T-helper 17 cell (primary cell): ENCODE results near the gene CTSE. TPM values are rescaled to one million over a fixed set of nuclear protein-coding genes. Genes with fewer than 3 reads are reported as not detected.
"Not testable (repeated sequence)": the region's sequence is repeated elsewhere in the genome, so short reads cannot be mapped to it uniquely, and the experiment has no call there.

Experiments used
- ATAC-seq: fragments of 150-1000 bp; cut with Tn5 transposase; 2 replicates; pipeline ENCODE4 v1.10.0; 2021; ENCODE audit warnings: mild to moderate bottlenecking, moderate library complexity
- DNase-seq, 3 donors: peaks; one replicate each; pipeline versions ENCODE4 v3.0.0 to v3.0.0-alpha.2; 2020 to 2021
- H3K9me3 ChIP-seq: one replicate; pipeline ENCODE4 v1.7.0; 2013; ENCODE audit warnings: low read length, mild to moderate bottlenecking; ENCODE audit not compliant: control insufficient read depth, poor library complexity, severe bottlenecking
- H3K27ac Mint-ChIP-seq: one replicate; pipeline ENCODE4 v1.8.0; 2022; ENCODE audit warnings: mild to moderate bottlenecking, moderate library complexity, mixed read lengths
- H3K27me3 Mint-ChIP-seq: one replicate; pipeline ENCODE4 v1.8.0; 2022; ENCODE audit warnings: mixed read lengths
- H3K36me3 Mint-ChIP-seq: one replicate; pipeline ENCODE4 v1.8.0; 2022; ENCODE audit warnings: low read depth, mixed read lengths
- H3K4me1 Mint-ChIP-seq: one replicate; pipeline ENCODE4 v1.8.0; 2022; ENCODE audit warnings: mild to moderate bottlenecking, mixed read lengths
- H3K4me3 Mint-ChIP-seq: one replicate; pipeline ENCODE4 v1.8.0; 2022; ENCODE audit warnings: mild to moderate bottlenecking, moderate library complexity, mixed read lengths
- total RNA-seq, 4 donors: library from RNA in 2 of 4; stranded (reverse) in 2 of 4; gene quantifications; one replicate each; pipeline ENCODE4 v1.2.3 and lab custom pipeline; 2022 to 2026

Gene CTSE
- total RNA-seq, 2 donors from 2014 or later, result not detected

DNA sequence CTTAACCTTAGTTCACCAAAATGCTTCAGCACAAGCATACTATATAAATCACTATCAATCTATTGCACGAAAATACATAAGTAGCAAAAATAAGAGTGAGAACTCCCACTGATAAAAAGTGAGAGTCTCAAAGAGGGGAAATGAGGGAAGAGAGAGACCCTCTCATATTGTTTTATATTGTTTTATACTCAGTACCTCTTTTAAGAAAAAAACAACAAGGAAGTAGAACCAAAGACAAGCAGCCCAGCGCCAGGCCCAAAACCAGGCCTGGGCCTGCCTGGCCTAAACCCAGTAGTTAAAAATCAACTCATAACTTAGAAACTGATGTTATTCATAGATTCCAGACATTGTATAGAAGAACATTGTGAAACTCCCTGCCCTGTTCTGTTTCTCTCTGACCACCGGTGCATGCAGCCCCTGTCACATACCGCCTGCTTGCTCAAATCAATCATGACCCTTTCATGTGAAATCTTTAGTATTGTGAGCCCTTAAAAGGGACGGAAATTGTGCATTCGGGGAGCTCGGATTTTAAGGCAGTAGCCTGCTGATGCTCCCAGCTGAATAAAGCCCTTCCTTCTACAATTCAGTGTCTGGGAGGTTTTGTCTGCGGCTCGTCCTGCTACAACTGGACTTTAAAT, 34.7 kb upstream of the CTSE start:
- H3K36me3 Mint-ChIP-seq, ATAC-seq, H3K4me3 Mint-ChIP-seq, H3K27ac Mint-ChIP-seq, DNase-seq, H3K27me3 Mint-ChIP-seq, H3K9me3 ChIP-seq, H3K4me1 Mint-ChIP-seq: not testable (repeated sequence)

DNA sequence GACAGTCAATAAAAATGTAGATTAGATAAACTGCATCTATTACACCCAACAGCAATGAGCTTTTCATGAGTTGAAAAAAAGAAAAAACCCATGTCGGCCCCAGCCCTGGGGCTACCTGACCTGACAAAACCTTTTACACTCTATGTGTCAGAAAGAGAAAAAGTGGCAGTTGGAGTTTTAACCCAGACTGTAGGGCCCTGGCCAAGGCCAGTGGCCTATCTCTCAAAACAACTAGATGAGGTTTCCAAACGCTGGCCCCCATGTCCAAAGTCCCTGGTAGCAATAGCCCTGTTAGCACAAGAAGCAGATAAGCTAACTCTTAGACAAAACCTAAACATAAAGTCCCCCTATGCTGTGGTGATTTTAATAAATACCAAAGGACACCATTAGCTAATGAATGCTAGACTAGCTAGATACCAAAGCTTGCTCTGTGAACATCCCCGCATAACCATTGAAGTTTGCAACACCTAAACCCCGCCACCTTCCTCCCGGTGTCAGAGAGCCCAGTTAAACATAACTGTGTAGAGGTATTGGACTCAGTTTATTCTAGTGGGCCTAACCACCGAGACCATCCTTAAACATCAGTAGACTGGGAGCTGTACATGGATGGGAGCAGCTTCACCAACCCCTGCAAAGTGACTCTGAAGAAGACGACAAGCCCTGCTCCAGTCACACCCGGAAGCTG, 32.1 kb upstream of the CTSE start:
- H3K27me3 Mint-ChIP-seq, H3K4me3 Mint-ChIP-seq, H3K36me3 Mint-ChIP-seq, ATAC-seq, H3K27ac Mint-ChIP-seq, H3K9me3 ChIP-seq, DNase-seq: not testable (repeated sequence)
- H3K4me1 Mint-ChIP-seq, result peaks cover 15% of the 10 kb centered on the region

DNA sequence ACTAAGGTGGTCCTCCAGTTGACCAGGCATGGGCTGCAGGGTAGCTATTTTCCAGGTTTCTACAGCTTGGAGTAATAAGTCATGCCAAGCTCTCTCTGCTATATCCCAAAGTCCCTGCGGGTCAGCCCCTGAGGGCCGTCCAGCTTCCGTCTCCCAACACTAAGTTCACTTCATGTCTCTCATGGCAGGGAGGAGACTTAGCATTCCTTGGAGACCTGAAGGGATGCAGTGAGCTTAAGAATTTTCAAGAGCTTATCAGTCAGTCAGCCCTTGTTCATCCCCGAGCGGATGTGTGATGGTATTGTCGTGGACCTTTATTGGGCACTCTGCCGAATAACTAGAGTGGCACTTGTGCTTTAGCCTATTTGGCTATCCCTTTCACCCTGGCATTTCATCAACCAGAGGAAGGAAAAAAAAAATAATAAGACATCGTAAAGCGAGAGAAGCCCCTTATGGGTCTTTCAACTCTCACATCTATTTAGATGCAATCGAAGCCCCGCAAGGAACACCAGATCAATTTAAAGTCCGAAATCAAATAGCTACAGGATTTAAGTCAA, 31.5 kb upstream of the CTSE start:
- DNase-seq, ATAC-seq, H3K27me3 Mint-ChIP-seq, H3K36me3 Mint-ChIP-seq, H3K4me3 Mint-ChIP-seq, H3K27ac Mint-ChIP-seq, H3K9me3 ChIP-seq: not testable (repeated sequence)
- peaks cover 17% of the 10 kb centered on the region for H3K4me1 Mint-ChIP-seq

DNA sequence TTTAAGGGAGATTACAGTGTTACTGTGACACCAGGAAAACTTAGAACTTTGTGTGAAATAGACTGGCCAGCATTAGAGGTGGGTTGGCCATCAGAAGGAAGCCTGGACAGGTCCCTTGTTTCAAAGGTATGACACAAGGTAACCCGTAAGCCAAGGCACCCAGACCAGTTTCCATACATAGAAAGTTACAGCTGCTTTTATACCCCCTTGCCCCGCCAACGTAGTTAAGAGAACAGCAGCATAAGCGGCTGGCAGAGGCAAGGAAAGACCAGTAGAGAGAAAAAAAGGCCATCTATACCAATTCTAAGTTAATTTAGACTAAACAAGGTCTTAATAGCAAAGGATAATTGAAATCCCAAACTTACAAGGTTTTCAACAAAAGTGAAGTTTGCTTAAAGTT, 29.9 kb upstream of the CTSE start:
- not testable (repeated sequence) for DNase-seq, H3K4me3 Mint-ChIP-seq, ATAC-seq, H3K27me3 Mint-ChIP-seq, H3K36me3 Mint-ChIP-seq, H3K9me3 ChIP-seq
- Mint-ChIP-seq H3K4me1 (peaks cover 13% of the 10 kb centered on the region), H3K27ac (peak overlapping the region; percentile 79)

DNA sequence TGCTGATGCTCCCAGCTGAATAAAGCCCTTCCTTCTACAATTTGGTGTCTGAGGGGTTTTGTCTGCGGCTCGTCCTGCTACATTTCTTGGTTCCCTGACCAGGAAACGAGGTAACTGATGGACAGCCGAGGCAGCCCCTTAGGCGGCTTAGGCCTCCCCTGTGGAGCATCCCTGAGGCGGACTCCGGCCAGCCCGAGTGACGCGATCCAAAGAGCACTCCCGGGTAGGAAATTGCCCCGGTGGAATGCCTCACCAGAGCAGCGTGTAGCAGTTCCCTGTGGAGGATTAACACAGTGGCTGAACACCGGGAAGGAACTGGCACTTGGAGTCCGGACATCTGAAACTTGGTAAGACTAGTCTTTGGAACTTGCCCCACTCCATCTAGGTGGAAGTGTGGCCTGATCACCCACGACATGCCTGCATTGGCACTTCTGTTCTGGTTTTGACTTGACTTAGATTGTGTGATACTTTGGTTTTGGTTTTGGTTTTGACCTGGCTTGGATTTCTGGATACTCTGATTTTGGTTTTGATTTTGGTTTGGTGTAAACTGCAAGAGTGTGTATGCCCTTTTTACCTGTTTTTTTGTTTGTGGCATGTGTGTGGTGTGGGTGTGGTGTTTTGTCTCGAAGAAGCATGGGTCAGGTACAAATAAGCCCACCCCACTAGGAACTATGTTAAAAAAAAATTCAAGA, 29.4 kb upstream of the CTSE start, which contains the start of gene RHEX:
RHEX (plus strand) TSS at position 255 of the 692 bp plus-strand sequence. CDS start 44,656 bp downstream, outside the sequence.
- ATAC-seq, DNase-seq, H3K27me3 Mint-ChIP-seq, H3K9me3 ChIP-seq, H3K36me3 Mint-ChIP-seq: not testable (repeated sequence)
- Mint-ChIP-seq H3K4me1 (peaks cover 13% of the 10 kb centered on the region), H3K27ac (peak within 1 kb of the TSS; percentile 79), H3K4me3 (peak within 1 kb of the TSS; percentile 45)

DNA sequence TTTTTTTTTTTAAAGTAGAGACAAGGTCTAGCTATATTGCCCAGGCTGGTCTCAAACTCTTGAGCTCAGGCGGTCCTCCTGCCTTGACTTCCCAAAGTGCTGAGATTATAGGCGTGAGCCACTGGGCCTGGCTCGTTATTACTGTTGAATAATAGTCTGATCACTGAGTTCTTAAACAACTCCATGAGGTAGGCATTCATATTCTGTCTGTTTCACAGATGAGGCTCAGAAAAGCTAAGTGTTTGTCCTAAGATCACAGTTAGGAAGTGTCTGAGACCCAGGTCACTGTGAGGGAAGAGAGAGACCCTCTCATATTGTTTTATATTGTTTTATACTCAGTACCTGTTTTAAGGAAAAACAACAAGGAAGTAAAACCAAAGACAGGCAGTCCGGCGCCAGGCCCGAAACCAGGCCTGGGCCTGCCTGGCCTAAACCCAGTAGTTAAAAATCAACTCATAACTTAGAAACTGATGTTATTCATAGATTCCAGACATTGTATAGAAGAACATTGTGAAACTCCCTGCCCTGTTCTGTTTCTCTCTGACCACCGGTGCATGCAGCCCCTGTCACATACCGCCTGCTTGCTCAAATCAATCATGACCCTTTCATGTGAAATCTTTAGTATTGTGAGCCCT, 28.7 kb upstream of the CTSE start:
- Mint-ChIP-seq H3K4me3 (peak overlapping the region; percentile 45), H3K4me1 (peaks cover 13% of the 10 kb centered on the region), H3K27ac (peak overlapping the region; percentile 79)
- not testable (repeated sequence) for ATAC-seq, H3K27me3 Mint-ChIP-seq, H3K9me3 ChIP-seq, H3K36me3 Mint-ChIP-seq, DNase-seq

DNA sequence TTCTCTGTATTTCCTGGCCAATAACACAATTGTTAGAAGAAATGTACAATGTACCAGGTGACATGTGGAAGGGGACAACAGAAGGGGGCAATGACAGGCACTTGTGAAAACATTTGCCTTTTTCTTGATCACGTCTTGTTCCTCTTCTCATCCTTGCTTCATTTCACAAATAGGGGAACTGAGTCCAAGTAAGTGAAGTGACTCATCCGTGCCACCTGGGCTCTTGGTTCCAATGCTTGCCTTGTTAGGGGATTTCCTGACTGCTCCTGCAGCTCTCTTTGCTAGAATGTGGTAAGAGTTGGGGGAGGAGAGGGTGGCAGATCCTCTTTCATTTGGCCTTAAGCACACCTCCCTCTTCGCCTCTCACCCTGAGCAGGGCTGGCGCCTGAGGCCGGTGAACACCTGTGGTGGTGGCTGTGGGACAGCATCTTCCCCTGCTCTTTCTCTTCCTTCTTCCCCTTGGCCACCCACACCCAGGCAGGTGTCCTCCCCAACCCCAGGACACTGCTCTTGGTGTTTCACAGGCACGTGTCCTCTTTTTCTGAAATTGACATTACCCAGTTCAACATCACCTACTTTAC, 27.1 kb upstream of the CTSE start:
- Mint-ChIP-seq H3K36me3 (peaks cover 2% of the 10 kb centered on the region), H3K27me3 (peaks cover 4% of the 10 kb centered on the region), H3K4me3 (peak overlapping the region; percentile 82), H3K27ac (peak overlapping the region; percentile 93), H3K4me1 (peaks cover 13% of the 10 kb centered on the region)
- DNase-seq (peak in 2 of 3 donors; percentile 17 to 33), ATAC-seq (peak; percentile 96)
- no peaks in the 10 kb centered on the region for H3K9me3 ChIP-seq

DNA sequence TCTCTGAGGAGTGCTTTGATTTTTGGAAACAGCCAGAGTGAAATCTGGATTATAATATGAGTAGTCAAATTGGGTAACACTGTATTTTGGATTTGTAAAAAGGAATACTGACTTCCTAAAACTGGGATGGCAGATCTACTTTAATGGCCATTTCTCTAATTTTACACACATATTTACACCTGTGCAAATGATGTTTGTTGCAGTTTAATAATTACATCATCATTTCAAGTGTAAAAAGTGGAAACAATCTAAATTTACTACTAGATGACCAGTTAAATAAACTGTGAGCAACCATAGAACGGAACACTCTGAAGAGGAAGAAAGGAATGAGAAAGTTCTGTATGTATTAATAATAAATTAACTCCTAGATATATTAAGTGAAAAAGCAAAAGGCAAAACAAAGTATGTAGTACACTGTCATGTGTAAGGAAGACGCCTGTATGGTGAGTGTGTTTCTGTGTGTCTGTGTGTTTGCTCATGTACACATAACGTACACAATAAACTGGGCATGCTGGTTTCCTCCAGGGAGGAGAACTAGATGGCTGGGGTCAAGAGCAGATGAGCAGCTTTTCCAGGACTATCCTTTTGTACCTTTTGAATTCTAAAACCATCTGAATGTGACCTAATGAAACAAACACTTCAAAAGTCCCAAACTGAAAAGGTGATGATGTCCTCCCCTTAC, 26.4 kb upstream of the CTSE start:
- Mint-ChIP-seq H3K4me3 (no peak overlapping the region), H3K27ac (peak overlapping the region; percentile 93)

DNA sequence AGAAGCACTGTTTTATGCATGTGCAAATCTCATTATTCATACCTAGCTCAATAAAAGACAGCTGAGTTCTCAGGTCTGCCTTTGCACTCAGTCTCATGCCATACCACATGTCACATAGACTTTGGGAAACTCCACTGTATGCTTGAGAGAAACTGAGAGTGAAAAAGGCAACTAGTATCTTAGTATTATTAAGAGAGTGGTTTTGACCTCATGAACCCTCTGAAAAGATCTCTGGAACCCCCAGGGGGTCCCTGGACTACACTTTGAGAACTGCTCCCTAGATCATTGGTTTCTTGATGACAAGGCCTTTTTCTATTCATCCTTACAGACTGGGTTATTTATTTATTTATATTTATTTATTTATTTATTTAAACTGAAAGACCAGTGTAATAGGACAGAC, 25.6 kb upstream of the CTSE start:
- ATAC-seq, result no peak
- no peak overlapping the region for H3K27ac Mint-ChIP-seq

More for the DNA sequence above, 26.4 kb upstream of the CTSE start:
- ATAC-seq (no peak), DNase-seq (no peak)
- Mint-ChIP-seq H3K4me1 (peaks cover 13% of the 10 kb centered on the region), H3K27me3 (peaks cover 4% of the 10 kb centered on the region), H3K36me3 (peaks cover 2% of the 10 kb centered on the region)
- no peaks in the 10 kb centered on the region for H3K9me3 ChIP-seq

DNA sequence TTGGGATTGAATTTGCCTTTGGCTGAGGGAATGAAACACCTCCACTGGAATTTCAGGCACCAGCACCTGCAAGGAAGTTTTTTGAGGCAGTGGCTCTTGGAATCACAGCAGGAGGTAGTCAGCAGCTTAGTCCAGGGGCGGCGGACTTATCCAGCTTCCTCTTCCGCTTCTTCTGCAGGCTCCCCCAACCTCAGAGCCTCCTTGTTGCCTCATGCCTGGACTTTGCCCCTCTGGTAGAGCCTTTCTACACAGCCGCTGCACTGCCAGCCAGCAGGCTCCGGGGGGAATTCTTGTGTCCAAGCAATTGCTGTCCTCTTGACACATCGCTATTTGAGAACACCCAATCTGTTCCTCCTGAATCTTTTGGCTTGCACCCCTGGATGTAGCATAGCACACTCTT, 24.9 kb upstream of the CTSE start:
- no peak for ATAC-seq
- Mint-ChIP-seq H3K4me3 (no peak overlapping the region), H3K4me1 (peaks cover 13% of the 10 kb centered on the region), H3K27me3 (peaks cover 4% of the 10 kb centered on the region), H3K36me3 (peaks cover 2% of the 10 kb centered on the region), H3K27ac (peak overlapping the region; percentile 51)
- no peak for DNase-seq
- H3K9me3 ChIP-seq, result no peaks in the 10 kb centered on the region

More for the DNA sequence above, 25.6 kb upstream of the CTSE start:
- H3K9me3 ChIP-seq, result no peaks in the 10 kb centered on the region
- Mint-ChIP-seq H3K27me3 (peaks cover 4% of the 10 kb centered on the region), H3K4me1 (peaks cover 13% of the 10 kb centered on the region), H3K4me3 (no peak overlapping the region), H3K36me3 (peaks cover 2% of the 10 kb centered on the region)
- no peak for DNase-seq

DNA sequence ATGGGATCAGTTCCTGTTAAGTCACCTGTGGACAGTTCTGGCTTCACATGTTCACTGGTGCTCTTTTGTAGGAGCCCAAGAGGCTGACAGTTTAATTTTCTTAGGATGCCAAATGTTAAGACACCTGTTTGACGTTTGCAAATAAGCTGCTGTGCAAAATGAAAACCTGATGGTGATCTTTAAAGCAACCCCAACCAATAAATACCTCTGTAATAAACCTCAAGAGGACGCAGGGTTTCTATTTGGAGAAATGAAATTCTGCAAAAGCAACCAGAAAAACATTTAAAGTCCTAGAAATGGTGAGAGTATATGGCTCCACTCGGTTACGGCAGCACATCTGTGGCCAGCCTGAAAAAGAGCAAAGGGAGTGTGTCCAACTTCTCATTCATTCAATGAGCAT, 23.6 kb upstream of the CTSE start:
- Mint-ChIP-seq H3K27me3 (peaks cover 4% of the 10 kb centered on the region), H3K4me1 (peaks cover 10% of the 10 kb centered on the region)

DNA sequence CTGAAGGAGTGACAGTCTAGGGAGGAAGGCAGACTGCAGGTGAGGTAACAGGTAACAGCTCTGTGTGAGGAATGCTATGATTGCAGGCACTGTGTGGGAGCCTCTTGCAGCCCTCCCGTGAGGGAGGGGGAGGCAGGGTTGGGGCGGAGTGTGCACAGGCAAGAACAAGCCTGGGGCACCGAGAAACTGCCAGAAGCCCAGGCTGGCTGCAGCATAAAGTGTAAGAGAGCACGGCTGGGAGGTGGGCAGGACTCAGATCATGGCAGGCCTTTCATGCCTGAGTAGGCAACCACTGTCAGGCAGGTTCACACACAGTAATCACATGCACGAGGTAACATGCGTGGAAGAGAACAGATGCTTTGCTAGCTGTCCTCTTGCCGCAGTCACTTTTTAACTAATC, 17.9 kb upstream of the CTSE start:
- Mint-ChIP-seq H3K4me1 (peaks cover 23% of the 10 kb centered on the region), H3K27me3 (peaks cover 5% of the 10 kb centered on the region), H3K27ac (no peak overlapping the region), H3K36me3 (no peaks in the 10 kb centered on the region), H3K4me3 (no peak overlapping the region)
- peak; percentile 48 for ATAC-seq
- no peak for DNase-seq
- H3K9me3 ChIP-seq, result no peaks in the 10 kb centered on the region

More for the DNA sequence above, 23.6 kb upstream of the CTSE start:
- H3K36me3 Mint-ChIP-seq, result peaks cover 2% of the 10 kb centered on the region
- H3K27ac Mint-ChIP-seq, result no peak overlapping the region
- no peak overlapping the region for H3K4me3 Mint-ChIP-seq
- ATAC-seq, result no peak
- no peaks in the 10 kb centered on the region for H3K9me3 ChIP-seq
- no peak for DNase-seq
